Stimulated activated naive CD8-positive, alpha-beta T cell treated with anti-CD3 and anti-CD28 coated beads, Interleukin-15, amount 100 ng/mL, for 72 hours (primary cell): Measurements from ENCODE around the gene DPH2.
A peak's percentile ranks its signal among the peaks of the same experiment; 100 is the strongest.

Source experiments
- ATAC-seq: fragments of 150-1000 bp; cut with Tn5 transposase; 2 replicates; pipeline ENCODE4 v1.10.0; 2021; ENCODE audit warnings: mild to moderate bottlenecking, moderate library complexity
- DNase-seq, 2 donors: peaks; one replicate each; pipeline ENCODE4 v3.0.0; 2021 to 2022
- H3K27ac Mint-ChIP-seq, 2 donors: one replicate each; pipeline ENCODE4 v1.8.0; 2022; ENCODE audit warnings: mild to moderate bottlenecking in 2 of 2, mixed read lengths in 2 of 2, moderate library complexity in 2 of 2
- H3K27me3 Mint-ChIP-seq: one replicate; pipeline ENCODE4 v1.8.0; 2022; ENCODE audit warnings: mixed read lengths
- H3K4me1 Mint-ChIP-seq: one replicate; pipeline ENCODE4 v1.8.0; 2022; ENCODE audit warnings: mild to moderate bottlenecking, mixed read lengths
- H3K4me3 Mint-ChIP-seq, 2 donors: one replicate each; pipeline ENCODE4 v1.8.0; 2022; ENCODE audit warnings: mild to moderate bottlenecking in 2 of 2, mixed read lengths in 2 of 2, moderate library complexity in 1 of 2
- H3K9me3 Mint-ChIP-seq, 2 donors: one replicate each; pipeline ENCODE4 v1.8.0; 2022; ENCODE audit warnings: mixed read lengths in 2 of 2

DPH2 gene

GRCh38 chr1:43982808-43983207 lies 13.0 kb downstream of the DPH2 start:
- Mint-ChIP-seq H3K4me1 (peaks cover 23% of the 10 kb centered on the region), H3K27me3 (no peaks in the 10 kb centered on the region), H3K9me3 (no peaks in the 10 kb centered on the region), H3K27ac (peak overlapping the region in 1 of 2 donors; percentile 7), H3K4me3 (no peak overlapping the region)
- DNase-seq (no peak), ATAC-seq (no peak)

- H3K4me1 Mint-ChIP-seq, result peaks cover 18% of the 10 kb centered on the region
These were observed 13.6 kb downstream of the DPH2 start for GRCh38 chr1:43983253-43983899.

GRCh38 chr1:43984855-43985254 lies 15.0 kb downstream of the DPH2 start:
- ATAC-seq (no peak), DNase-seq (no peak)
- H3K9me3 Mint-ChIP-seq, result no peaks in the 10 kb centered on the region
- H3K4me3 Mint-ChIP-seq, result no peak overlapping the region
- no peaks in the 10 kb centered on the region for H3K27me3 Mint-ChIP-seq
- H3K27ac Mint-ChIP-seq, result no peak overlapping the region
- peaks cover 12% of the 10 kb centered on the region for H3K4me1 Mint-ChIP-seq

More at GRCh38 chr1:43983253-43983899, 13.6 kb downstream of the DPH2 start:
- Mint-ChIP-seq H3K27ac (peak overlapping the region in 1 of 2 donors; percentile 7), H3K4me3 (no peak overlapping the region), H3K27me3 (no peaks in the 10 kb centered on the region), H3K9me3 (no peaks in the 10 kb centered on the region)
- ATAC-seq (no peak), DNase-seq (no peak)

DNA sequence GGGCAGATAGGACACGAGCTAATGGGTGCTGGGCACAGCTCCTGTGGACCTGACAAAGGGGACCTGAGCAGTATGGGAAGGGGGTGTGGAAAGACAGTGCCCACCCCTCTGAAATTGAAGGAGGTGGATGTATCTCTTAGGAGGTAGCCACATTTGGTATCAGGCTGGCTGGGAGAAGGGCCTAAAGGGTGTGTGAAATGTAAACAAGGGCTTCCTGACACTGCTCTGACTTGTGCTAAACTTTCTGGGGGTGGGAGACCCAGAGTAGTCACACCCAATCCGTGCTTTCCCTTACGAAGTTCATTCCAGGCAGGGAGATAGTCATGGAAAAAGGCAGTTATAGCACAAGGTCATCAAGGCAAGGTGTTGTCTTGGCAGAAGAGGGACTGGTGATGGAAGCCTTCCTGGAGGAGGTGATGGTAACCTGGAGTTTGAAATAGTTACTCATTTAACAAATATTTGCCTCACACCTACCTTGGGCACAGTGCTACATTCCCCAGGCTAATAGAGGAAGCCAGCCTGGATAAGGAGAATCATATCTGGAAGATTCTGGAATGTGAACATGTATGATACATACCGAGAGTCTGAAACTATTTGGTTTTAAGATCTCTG lies 16.3 kb downstream of the DPH2 start:
- peaks cover 4% of the 10 kb centered on the region for H3K4me1 Mint-ChIP-seq
- H3K27me3 Mint-ChIP-seq, result no peaks in the 10 kb centered on the region
- no peak overlapping the region for H3K4me3 Mint-ChIP-seq
- ATAC-seq (no peak), DNase-seq (no peak)
- H3K9me3 Mint-ChIP-seq, result no peaks in the 10 kb centered on the region
- H3K27ac Mint-ChIP-seq, result peak overlapping the region in 1 of 2 donors; percentile 22

GRCh38 chr1:43986712-43987111 lies 16.9 kb downstream of the DPH2 start:
- Mint-ChIP-seq H3K4me3 (no peak overlapping the region), H3K27me3 (no peaks in the 10 kb centered on the region), H3K27ac (peak overlapping the region in 1 of 2 donors; percentile 22), H3K9me3 (no peaks in the 10 kb centered on the region), H3K4me1 (peaks cover 10% of the 10 kb centered on the region)
- no peak for DNase-seq
- ATAC-seq, result no peak

GRCh38 chr1:43987159-43987902 lies 17.5 kb downstream of the DPH2 start:
- Mint-ChIP-seq H3K9me3 (no peaks in the 10 kb centered on the region), H3K4me1 (peaks cover 16% of the 10 kb centered on the region), H3K27ac (no peak overlapping the region), H3K27me3 (no peaks in the 10 kb centered on the region), H3K4me3 (no peak overlapping the region)
- no peak for ATAC-seq
- DNase-seq, result no peak

DNA sequence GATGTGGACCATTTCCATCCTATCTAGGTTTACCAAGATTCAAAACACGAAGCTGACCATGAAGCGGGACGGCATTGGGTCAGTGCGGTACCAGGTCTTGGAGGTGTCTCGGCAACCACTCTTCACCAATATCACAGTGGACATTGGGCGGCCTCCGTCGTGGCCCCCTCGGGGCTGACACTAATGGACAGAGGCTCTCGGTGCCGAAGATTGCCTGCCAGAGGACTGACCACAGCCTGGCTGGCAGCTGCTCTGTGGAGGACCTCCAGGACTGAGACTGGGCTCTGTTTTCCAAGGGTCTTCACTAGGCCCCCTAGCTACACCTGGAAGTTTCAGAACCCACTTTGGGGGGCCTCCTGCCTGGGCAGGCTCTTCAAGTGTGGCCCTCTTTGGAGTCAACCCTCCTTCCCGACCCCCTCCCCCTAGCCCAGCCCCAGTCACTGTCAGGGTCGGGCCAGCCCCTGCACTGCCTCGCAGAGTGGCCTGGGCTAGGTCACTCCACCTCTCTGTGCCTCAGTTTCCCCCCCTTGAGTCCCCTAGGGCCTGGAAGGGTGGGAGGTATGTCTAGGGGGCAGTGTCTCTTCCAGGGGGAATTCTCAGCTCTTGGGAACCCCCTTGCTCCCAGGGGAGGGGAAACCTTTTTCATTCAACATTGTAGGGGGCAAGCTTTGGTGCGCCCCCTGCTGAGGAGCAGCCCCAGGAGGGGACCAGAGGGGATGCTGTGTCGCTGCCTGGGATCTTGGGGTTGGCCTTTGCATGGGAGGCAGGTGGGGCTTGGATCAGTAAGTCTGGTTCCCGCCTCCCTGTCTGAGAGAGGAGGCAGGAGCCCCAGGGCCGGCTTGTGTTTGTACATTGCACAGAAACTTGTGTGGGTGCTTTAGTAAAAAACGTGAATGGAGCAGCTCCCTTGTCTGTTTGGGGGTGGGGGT lies 20.7 kb downstream of the DPH2 start:
- H3K9me3 Mint-ChIP-seq, result no peaks in the 10 kb centered on the region
- no peak for ATAC-seq
- no peak overlapping the region for H3K27ac Mint-ChIP-seq
- peak overlapping the region; percentile 93 to 97 for H3K4me3 Mint-ChIP-seq
- H3K27me3 Mint-ChIP-seq, result no peaks in the 10 kb centered on the region
- DNase-seq, result no peak
- H3K4me1 Mint-ChIP-seq, result peaks cover 28% of the 10 kb centered on the region

DNA sequence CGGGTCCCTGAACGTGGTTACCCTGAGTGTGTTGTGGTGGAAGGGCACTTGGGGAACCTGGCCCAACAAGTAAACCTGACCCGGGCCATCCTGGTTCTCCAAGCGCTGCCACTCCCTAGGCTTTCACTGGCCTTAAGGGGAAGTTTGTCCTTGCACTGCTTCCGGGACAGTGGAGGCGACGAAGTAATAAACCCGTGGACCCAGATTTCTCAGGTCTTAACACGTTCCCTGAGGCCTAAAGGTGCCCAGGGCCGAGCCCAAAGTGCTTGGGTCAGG lies 21.3 kb downstream of the DPH2 start:
- DNase-seq, result no peak
- Mint-ChIP-seq H3K27ac (peak overlapping the region in 1 of 2 donors; percentile 95), H3K27me3 (no peaks in the 10 kb centered on the region), H3K4me3 (peak overlapping the region; percentile 93 to 97), H3K4me1 (peaks cover 28% of the 10 kb centered on the region), H3K9me3 (no peaks in the 10 kb centered on the region)
- no peak for ATAC-seq

GRCh38 chr1:43991476-43992231 lies 21.8 kb downstream of the DPH2 start, which contains the start of gene CCDC24:
Gene CCDC24, plus strand, starts transcription at chr1:43991599. Its CDS starts 280 bp downstream, at chr1:43991879.
- H3K4me1 Mint-ChIP-seq, result peaks cover 28% of the 10 kb centered on the region
- peak within 1 kb of the TSS; percentile 27 to 95 for H3K27ac Mint-ChIP-seq
- peak; percentile 66 to 77 for DNase-seq
- peak; percentile 81 for ATAC-seq
- peak within 1 kb of the TSS; percentile 93 to 97 for H3K4me3 Mint-ChIP-seq
- no peaks in the 10 kb centered on the region for H3K9me3 Mint-ChIP-seq
- no peaks in the 10 kb centered on the region for H3K27me3 Mint-ChIP-seq

GRCh38 chr1:43992232-43992995 lies 22.6 kb downstream of the DPH2 start:
- Mint-ChIP-seq H3K4me1 (peaks cover 28% of the 10 kb centered on the region), H3K4me3 (peak overlapping the region; percentile 93 to 97), H3K27ac (peak overlapping the region in 1 of 2 donors; percentile 27), H3K27me3 (no peaks in the 10 kb centered on the region), H3K9me3 (no peaks in the 10 kb centered on the region)
- DNase-seq (no peak), ATAC-seq (no peak)

GRCh38 chr1:43993206-43993914 lies 23.6 kb downstream of the DPH2 start:
- Mint-ChIP-seq H3K4me3 (no peak overlapping the region), H3K4me1 (peaks cover 28% of the 10 kb centered on the region), H3K27ac (no peak overlapping the region), H3K27me3 (no peaks in the 10 kb centered on the region), H3K9me3 (no peaks in the 10 kb centered on the region)
- DNase-seq (no peak), ATAC-seq (no peak)

- H3K27me3 Mint-ChIP-seq, result no peaks in the 10 kb centered on the region
- H3K4me1 Mint-ChIP-seq, result peaks cover 28% of the 10 kb centered on the region
- H3K27ac Mint-ChIP-seq, result peak overlapping the region in 1 of 2 donors; percentile 49
- H3K9me3 Mint-ChIP-seq, result no peaks in the 10 kb centered on the region
- ATAC-seq, result no peak
- DNase-seq, result no peak
- no peak overlapping the region for H3K4me3 Mint-ChIP-seq
These were observed 24.3 kb downstream of the DPH2 start for GRCh38 chr1:43994071-43994470.

- DNase-seq (peak; percentile 33 to 35), ATAC-seq (peak; percentile 49)
These were observed 25.3 kb downstream of the DPH2 start for GRCh38 chr1:43994794-43995790.

More at GRCh38 chr1:43994794-43995790, 25.3 kb downstream of the DPH2 start:
- Mint-ChIP-seq H3K4me1 (peaks cover 28% of the 10 kb centered on the region), H3K27me3 (no peaks in the 10 kb centered on the region), H3K9me3 (no peaks in the 10 kb centered on the region), H3K27ac (peak overlapping the region in 1 of 2 donors; percentile 45), H3K4me3 (no peak overlapping the region)
